KMS-11 (cell line): ENCODE data around the gene FKBP4.

Experiments used
- H2AFZ ChIP-seq: fragments of 200-600 bp; sonication (generic); 2 replicates; pipeline ENCODE4 v1.6.1; 2016; ENCODE audit warnings: antibody characterized with exemption, mixed run types, low read depth
- H3K27ac ChIP-seq: fragments of 200-600 bp; sonication (generic); 2 replicates; pipeline ENCODE4 v1.6.1; 2016; ENCODE audit warnings: mild to moderate bottlenecking, mixed run types
- H3K27me3 ChIP-seq: fragments of 200-600 bp; sonication (generic); 2 replicates; pipeline ENCODE4 v1.6.1; 2017; ENCODE audit warnings: mild to moderate bottlenecking, low read depth, mixed run types, moderate library complexity; ENCODE audit not compliant: insufficient read depth
- H3K36me3 ChIP-seq: fragments of 200-600 bp; sonication (generic); 2 replicates; pipeline ENCODE4 v1.6.1; 2017; ENCODE audit warnings: mild to moderate bottlenecking, mixed run types; ENCODE audit not compliant: insufficient read depth
- H3K4me1 ChIP-seq: fragments of 200-600 bp; sonication (generic); 2 replicates; pipeline ENCODE4 v1.6.1; 2016; ENCODE audit warnings: mild to moderate bottlenecking, low read depth, mixed run types; ENCODE audit not compliant: poor library complexity, severe bottlenecking
- H3K4me2 ChIP-seq: fragments of 200-600 bp; sonication (generic); 2 replicates; pipeline ENCODE4 v1.7.0; 2016; ENCODE audit warnings: mild to moderate bottlenecking, mixed run types
- H3K4me3 ChIP-seq: fragments of 200-600 bp; sonication (generic); IDR thresholded peaks from 2 replicates; pipeline ENCODE4 v1.6.1; 2017; ENCODE audit warnings: low read depth, low read length, mixed read lengths; ENCODE audit not compliant: insufficient read depth
- H3K79me2 ChIP-seq: fragments of 200-600 bp; sonication (generic); 2 replicates; pipeline ENCODE4 v1.6.1; 2016; ENCODE audit warnings: low read depth, mixed run types; ENCODE audit not compliant: insufficient read depth
- H3K9ac ChIP-seq: fragments of 200-600 bp; sonication (generic); 2 replicates; pipeline ENCODE4 v1.6.1; 2016; ENCODE audit warnings: mild to moderate bottlenecking, mixed run types
- H4K20me1 ChIP-seq: fragments of 200-600 bp; sonication (generic); 2 replicates; pipeline ENCODE4 v1.6.1; 2016; ENCODE audit warnings: mild to moderate bottlenecking, mixed run types; ENCODE audit not compliant: insufficient read depth
- TF ChIP-seq, protein P1 (sequence below): fragments of 200-600 bp; sonication (generic); conservative IDR thresholded peaks from 2 replicates; pipeline ENCODE4 v1.6.1; 2017; ENCODE audit warnings: low read depth, mild to moderate bottlenecking, antibody characterized with exemption, low read length, moderate library complexity, mixed read lengths

The FKBP4 gene

DNA sequence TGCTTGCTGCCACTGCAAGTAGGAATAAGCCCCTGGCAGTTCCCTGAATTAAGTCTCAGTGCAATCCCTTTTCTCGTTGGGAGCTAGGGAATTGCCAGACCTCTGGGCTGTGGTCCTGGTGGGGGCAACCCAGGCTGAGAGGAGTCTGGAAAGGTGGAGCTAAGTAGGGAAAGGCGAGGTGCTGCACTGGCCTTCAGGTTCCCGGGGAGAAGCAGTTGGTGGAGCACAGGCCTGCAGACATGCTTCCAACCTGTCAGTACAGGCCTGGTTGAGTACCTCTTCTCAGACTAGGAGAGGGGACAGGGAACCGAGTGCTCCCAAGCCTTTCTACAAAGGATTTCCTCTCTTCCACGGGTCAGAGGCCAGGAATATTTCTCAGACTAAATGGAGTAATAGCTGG, 38.6 kb downstream of the FKBP4 start:
- H3K36me3 ChIP-seq, result no peaks in the 10 kb centered on the region
- no peaks in the 10 kb centered on the region for H3K4me1 ChIP-seq
- H2AFZ ChIP-seq, result no peak overlapping the region
- no peaks in the 10 kb centered on the region for H3K27me3 ChIP-seq
- H4K20me1 ChIP-seq, result no peaks in the 10 kb centered on the region
- H3K79me2 ChIP-seq, result no peaks in the 10 kb centered on the region
- H3K4me2 ChIP-seq, result no peak overlapping the region
- no peak overlapping the region for H3K4me3 ChIP-seq
- TF ChIP-seq, protein P1, sequence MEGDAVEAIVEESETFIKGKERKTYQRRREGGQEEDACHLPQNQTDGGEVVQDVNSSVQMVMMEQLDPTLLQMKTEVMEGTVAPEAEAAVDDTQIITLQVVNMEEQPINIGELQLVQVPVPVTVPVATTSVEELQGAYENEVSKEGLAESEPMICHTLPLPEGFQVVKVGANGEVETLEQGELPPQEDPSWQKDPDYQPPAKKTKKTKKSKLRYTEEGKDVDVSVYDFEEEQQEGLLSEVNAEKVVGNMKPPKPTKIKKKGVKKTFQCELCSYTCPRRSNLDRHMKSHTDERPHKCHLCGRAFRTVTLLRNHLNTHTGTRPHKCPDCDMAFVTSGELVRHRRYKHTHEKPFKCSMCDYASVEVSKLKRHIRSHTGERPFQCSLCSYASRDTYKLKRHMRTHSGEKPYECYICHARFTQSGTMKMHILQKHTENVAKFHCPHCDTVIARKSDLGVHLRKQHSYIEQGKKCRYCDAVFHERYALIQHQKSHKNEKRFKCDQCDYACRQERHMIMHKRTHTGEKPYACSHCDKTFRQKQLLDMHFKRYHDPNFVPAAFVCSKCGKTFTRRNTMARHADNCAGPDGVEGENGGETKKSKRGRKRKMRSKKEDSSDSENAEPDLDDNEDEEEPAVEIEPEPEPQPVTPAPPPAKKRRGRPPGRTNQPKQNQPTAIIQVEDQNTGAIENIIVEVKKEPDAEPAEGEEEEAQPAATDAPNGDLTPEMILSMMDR, result no peak
- no peak overlapping the region for H3K9ac ChIP-seq
- H3K27ac ChIP-seq, result no peak overlapping the region

GRCh38 chr12:2833810-2834209, 39.0 kb downstream of the FKBP4 start:
- H3K4me1 ChIP-seq, result no peaks in the 10 kb centered on the region
- no peak overlapping the region for H3K4me2 ChIP-seq
- no peak overlapping the region for H3K27ac ChIP-seq
- TF ChIP-seq, protein P1, result no peak
- H3K27me3 ChIP-seq, result no peaks in the 10 kb centered on the region
- H2AFZ ChIP-seq, result no peak overlapping the region
- H3K36me3 ChIP-seq, result no peaks in the 10 kb centered on the region
- H3K4me3 ChIP-seq, result no peak overlapping the region
- no peaks in the 10 kb centered on the region for H3K79me2 ChIP-seq
- no peak overlapping the region for H3K9ac ChIP-seq
- no peaks in the 10 kb centered on the region for H4K20me1 ChIP-seq

DNA sequence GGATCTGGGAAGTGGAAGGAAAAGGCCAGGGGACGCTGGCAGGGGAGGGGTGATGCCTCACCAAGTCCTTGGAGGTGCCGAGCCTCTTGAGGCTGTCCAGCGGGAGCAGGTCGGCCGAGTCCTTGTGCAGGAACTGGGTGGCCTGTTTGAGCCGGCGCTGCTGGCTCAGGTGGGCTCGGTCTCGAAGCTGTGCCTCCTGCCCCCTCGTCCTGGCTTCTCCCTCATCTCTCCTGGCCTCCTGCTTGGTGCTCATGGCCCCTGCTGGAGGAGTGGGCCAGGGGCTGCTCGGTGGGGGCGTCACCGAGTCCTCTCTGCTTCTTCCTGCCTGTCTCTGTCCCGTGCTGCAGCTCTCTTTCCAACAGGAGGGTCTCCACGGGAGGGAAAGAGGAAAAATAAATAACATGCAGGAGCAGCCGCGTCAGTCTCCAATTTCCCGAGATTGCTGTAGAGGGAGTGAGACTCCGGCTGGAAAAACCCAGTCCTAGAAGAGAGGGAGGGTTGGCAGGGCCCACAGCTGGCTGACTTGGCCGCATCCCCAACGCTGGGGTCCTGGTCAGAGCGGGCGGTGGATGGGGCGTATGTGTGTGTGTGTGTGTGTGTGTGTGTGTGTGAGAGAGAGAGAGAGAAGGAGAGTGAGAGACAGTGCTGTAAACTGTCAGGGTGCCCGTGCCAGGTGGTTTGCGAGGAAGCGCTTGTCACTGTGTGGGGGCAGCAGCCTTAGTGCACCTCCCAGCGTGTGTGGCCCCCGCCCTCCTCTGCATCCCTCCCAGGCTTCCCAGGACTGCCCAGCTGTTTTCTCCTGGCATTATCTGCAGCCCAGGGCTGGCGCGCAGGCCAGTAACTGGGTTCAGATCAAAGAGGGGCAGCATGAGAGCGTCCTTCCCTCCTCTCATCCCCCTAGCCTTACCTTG, 40.1 kb downstream of the FKBP4 start, which contains the start of gene NRIP2:
Gene NRIP2 (minus strand): TSS at position 455 of the 911 bp plus-strand sequence. CDS start 52 bp downstream, at position 403.
- Histone ChIP-seq H3K9ac (no peak within 1 kb of the TSS), H3K4me3 (no peak within 1 kb of the TSS), H2AFZ (no peak within 1 kb of the TSS), H3K4me1 (no peaks in the 10 kb centered on the region), H3K27ac (no peak within 1 kb of the TSS), H3K4me2 (no peak within 1 kb of the TSS), H4K20me1 (no peaks in the 10 kb centered on the region), H3K27me3 (no peaks in the 10 kb centered on the region), H3K79me2 (no peaks in the 10 kb centered on the region), H3K36me3 (no peaks in the 10 kb centered on the region)
- TF ChIP-seq, protein P1, result no peak

DNA sequence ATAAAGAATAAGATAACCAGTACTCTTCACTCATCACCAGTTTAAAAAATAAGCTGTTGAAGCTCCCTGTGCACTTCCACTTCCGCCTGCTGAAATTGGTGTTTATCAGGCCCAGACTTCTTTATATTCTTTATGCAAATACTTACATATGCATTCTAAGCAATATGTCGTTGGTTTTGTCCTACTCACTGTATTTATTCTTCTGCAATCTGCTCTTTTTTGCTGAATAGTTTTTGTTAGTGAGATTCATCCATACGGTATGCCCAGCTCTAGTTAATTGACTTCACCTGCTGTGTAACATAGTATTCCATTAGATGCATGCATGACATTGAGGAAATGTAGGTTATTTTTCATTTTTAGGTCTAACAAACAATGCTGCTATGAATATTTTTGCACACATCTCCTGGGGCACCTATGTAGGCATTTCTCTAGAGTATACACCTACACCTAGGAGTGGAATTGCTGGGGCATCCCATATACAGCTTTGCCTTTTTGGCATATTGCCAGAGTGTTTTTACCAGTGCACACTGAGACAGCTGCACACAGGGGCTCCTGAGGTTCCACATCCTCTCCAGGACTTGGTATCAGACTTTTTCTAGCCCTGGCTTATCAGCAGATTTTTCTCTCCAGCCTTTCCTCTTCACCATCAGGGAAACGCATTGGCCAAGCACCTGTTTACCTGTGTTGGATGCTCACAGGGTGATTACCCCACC, 41.1 kb downstream of the FKBP4 start:
- Histone ChIP-seq H3K4me3 (no peak overlapping the region), H3K9ac (no peak overlapping the region), H3K27ac (no peak overlapping the region), H3K36me3 (no peaks in the 10 kb centered on the region), H3K4me2 (no peak overlapping the region), H4K20me1 (no peaks in the 10 kb centered on the region), H3K4me1 (no peaks in the 10 kb centered on the region), H3K79me2 (no peaks in the 10 kb centered on the region), H3K27me3 (no peaks in the 10 kb centered on the region), H2AFZ (no peak overlapping the region)
- TF ChIP-seq, protein P1, result no peak
